Measurements from ENCODE around the gene AIMP2. TPM values are rescaled to one million over a fixed set of nuclear protein-coding genes. Genes with fewer than 3 reads are reported as not detected.
"Not testable (repeated sequence)": the region's sequence is repeated elsewhere in the genome, so short reads cannot be mapped to it uniquely, and the experiment has no call there.

AIMP2 gene
- 74.9 and 75.0 TPM in 2 replicates for polyA plus RNA-seq (2011; rRNA removed)
- polyA minus RNA-seq (2011; rRNA and poly(A)+ RNA removed) = 43.6 and 73.2 TPM in 2 replicates

- H3K27me3 ChIP-seq (ENCODE audit: control insufficient read depth, insufficient read depth, low read length) = no peaks in the 10 kb centered on the region
- POLR2A ChIA-PET = interaction anchor here (0.8 kb wide), 1 partner anchor 12 kb away, joined by 24 read pairs; no protein-coding TSS in a partner anchor
- H3K36me3 ChIP-seq (ENCODE audit: control insufficient read depth, insufficient read depth, low read length) = no peaks in the 10 kb centered on the region; the same call in 1 of the 2 replicates
- CTCF ChIA-PET = interaction anchor here (1.0 to 3.5 kb wide), 2 partner anchors 11 to 315 kb away, joined by 3 to 10 read pairs; no protein-coding TSS in a partner anchor
- TF ChIP-seq, protein P1, sequence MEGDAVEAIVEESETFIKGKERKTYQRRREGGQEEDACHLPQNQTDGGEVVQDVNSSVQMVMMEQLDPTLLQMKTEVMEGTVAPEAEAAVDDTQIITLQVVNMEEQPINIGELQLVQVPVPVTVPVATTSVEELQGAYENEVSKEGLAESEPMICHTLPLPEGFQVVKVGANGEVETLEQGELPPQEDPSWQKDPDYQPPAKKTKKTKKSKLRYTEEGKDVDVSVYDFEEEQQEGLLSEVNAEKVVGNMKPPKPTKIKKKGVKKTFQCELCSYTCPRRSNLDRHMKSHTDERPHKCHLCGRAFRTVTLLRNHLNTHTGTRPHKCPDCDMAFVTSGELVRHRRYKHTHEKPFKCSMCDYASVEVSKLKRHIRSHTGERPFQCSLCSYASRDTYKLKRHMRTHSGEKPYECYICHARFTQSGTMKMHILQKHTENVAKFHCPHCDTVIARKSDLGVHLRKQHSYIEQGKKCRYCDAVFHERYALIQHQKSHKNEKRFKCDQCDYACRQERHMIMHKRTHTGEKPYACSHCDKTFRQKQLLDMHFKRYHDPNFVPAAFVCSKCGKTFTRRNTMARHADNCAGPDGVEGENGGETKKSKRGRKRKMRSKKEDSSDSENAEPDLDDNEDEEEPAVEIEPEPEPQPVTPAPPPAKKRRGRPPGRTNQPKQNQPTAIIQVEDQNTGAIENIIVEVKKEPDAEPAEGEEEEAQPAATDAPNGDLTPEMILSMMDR (IDR thresholded peaks at IDR 0.05; ENCODE audit: insufficient read depth, low read depth, low read length) = peak; percentile 26; the same call in 1 of the 2 replicates
- peak; percentile 92 for DNase-seq (ENCODE audit: low read depth)
- H3K4me3 ChIP-seq (ENCODE audit: low read depth, low read length) = peak within 1 kb of the TSS; percentile 84
Measured at GRCh38 chr7:6008668-6009611, at the start of gene AIMP2, which contains the start of gene PMS2. Gene AIMP2 (plus strand): TSS chr7:6009272. CDS start chr7:6009364, 92 bp downstream. Gene PMS2 (minus strand): TSS chr7:6009049. CDS start chr7:6009019, 30 bp downstream.

DNA sequence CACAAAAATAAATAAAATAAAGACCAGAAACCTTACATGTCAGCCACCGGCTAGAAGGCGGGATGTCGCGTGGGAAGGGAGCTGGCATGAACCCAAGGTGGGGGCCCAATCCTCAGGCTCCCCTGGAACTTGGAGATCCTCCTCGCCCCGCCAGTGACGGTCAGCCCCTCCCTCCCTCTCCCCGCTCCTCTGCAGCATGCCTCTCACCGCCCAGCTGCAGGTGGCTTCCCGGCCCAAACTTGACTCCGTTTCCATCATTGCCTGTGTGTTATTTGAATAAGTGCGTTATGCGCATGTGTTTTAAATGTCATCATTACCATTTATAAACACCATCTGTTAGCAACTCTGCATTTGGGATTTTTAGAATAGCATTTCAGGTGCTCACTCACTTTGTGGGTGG is 45.9 kb upstream of the AIMP2 start:
- DNase-seq (ENCODE audit: low read depth); CTCF ChIA-PET; H3K36me3 ChIP-seq (ENCODE audit: control insufficient read depth, insufficient read depth, low read length); H3K4me3 ChIP-seq (ENCODE audit: low read depth, low read length); POLR2A ChIA-PET; H3K27me3 ChIP-seq (ENCODE audit: control insufficient read depth, insufficient read depth, low read length): not testable (repeated sequence)

- DNase-seq (ENCODE audit: low read depth); CTCF ChIA-PET; H3K27me3 ChIP-seq (ENCODE audit: control insufficient read depth, insufficient read depth, low read length); H3K36me3 ChIP-seq (ENCODE audit: control insufficient read depth, insufficient read depth, low read length); H3K4me3 ChIP-seq (ENCODE audit: low read depth, low read length); POLR2A ChIA-PET: not testable (repeated sequence)
Measured at GRCh38 chr7:5963810-5964209, 45.3 kb upstream of the AIMP2 start.

DNA sequence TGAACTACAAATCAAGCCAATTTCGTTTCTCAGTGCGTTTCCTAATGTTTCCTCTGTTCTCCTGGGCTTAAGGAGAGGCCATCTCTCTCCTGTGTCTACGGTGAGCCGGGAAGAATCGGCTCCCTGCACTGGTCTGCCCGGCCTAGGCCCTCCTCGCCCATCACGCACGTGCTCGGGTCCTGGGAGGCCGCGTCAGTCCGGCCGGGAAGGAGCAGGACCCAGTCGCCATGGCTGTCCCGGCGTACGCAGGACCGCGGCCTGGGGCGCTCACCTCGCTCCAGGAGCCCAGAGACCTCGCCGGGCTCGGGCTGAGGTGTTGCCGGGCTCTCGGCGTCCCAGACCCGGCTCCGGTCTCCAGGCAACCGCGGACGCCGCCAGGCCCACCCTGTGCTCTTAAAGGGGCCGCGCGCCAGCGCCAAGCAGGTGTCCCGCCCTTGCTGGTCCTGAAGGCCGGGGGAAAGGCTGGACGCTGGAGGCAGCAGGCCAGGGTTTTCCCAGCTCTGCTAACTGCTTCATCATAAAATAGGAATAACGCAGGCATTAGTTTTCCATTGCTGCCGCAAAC is 38.6 kb upstream of the AIMP2 start, which contains the start of gene RSPH10B:
TSS of gene RSPH10B (minus strand) at position 343 of the 565 bp plus-strand sequence. CDS start 3,573 bp downstream, outside the sequence.
- H3K36me3 ChIP-seq (ENCODE audit: control insufficient read depth, insufficient read depth, low read length); POLR2A ChIA-PET; CTCF ChIA-PET; H3K4me3 ChIP-seq (ENCODE audit: low read depth, low read length); H3K27me3 ChIP-seq (ENCODE audit: control insufficient read depth, insufficient read depth, low read length); DNase-seq (ENCODE audit: low read depth): not testable (repeated sequence)

DNA sequence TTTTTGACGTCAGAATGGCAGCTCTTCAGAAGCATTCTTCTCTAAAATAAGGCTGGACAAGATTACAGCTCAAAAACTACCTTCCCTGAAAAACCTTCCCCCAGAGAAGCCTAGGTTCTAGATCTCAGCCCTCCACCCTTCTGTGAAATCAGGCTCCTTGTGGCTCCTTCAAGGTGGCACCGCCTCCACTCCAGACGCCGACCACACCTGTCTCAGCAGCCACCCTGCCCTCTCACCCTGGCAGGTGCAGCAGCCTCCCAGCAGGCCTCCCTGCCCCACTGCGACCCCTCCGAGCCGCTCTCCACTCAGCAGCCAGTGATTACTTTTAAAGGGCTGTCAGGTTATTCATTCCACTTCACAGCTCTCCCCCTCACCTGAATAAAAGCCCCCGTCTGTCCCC is 35.5 kb upstream of the AIMP2 start:
- POLR2A ChIA-PET; H3K36me3 ChIP-seq (ENCODE audit: control insufficient read depth, insufficient read depth, low read length); H3K27me3 ChIP-seq (ENCODE audit: control insufficient read depth, insufficient read depth, low read length); DNase-seq (ENCODE audit: low read depth); H3K4me3 ChIP-seq (ENCODE audit: low read depth, low read length); CTCF ChIA-PET: not testable (repeated sequence)

GRCh38 chr7:5979680-5980314 is 29.3 kb upstream of the AIMP2 start:
- H3K27me3 ChIP-seq (ENCODE audit: control insufficient read depth, insufficient read depth, low read length); POLR2A ChIA-PET; H3K36me3 ChIP-seq (ENCODE audit: control insufficient read depth, insufficient read depth, low read length); H3K4me3 ChIP-seq (ENCODE audit: low read depth, low read length); CTCF ChIA-PET; DNase-seq (ENCODE audit: low read depth): not testable (repeated sequence)

DNA sequence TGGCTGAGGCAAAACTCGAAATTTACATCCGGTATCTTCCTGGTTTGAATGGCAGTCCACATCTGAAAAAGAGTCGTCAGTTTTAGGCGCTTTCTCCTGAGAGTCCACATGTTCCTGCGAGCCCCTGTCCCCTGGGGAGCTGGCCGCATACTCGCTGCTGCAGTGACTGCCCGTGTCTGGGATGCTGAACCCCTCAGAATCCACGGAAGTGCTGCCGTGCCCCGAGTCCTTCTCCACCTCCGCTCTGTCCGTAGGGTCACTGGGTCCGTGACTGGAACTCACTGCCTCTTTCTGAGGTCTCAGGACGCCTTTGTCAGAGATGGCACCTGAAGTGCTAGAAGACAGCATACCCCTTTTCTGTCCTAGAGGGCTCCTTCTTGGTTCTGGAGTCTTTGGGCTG is 22.0 kb upstream of the AIMP2 start:
- DNase-seq (ENCODE audit: low read depth); H3K4me3 ChIP-seq (ENCODE audit: low read depth, low read length); H3K27me3 ChIP-seq (ENCODE audit: control insufficient read depth, insufficient read depth, low read length); POLR2A ChIA-PET; CTCF ChIA-PET; H3K36me3 ChIP-seq (ENCODE audit: control insufficient read depth, insufficient read depth, low read length): not testable (repeated sequence)
